Smooth muscle cell (in vitro differentiated cells): ENCODE results near the gene OLFML1. TPM values are rescaled to one million over a fixed set of nuclear protein-coding genes. Genes with fewer than 3 reads are reported as not detected.

Experiments
- DNase-seq: peaks from one replicate; lab custom pipeline; 2025; ENCODE audit not compliant: unreplicated experiment; lab: John Stamatoyannopoulos, UW
- H2AFZ ChIP-seq: fragments of 200-600 bp; sonication (generic); 2 replicates; pipeline ENCODE4 v1.6.0; 2016; ENCODE audit warnings: antibody characterized with exemption, low read depth, mild to moderate bottlenecking
- H3F3A ChIP-seq: fragments of 200-600 bp; sonication (generic); 2 replicates; pipeline ENCODE4 v1.6.0; 2017; ENCODE audit warnings: antibody characterized with exemption, low read depth
- H3K27ac ChIP-seq: fragments of 200-600 bp; sonication (generic); 2 replicates; pipeline ENCODE4 v1.5.1; 2016; ENCODE audit warnings: low read depth, mild to moderate bottlenecking
- H3K27me3 ChIP-seq: fragments of 200-600 bp; sonication (generic); 2 replicates; pipeline ENCODE4 v1.6.1; 2016; ENCODE audit warnings: low read depth, mild to moderate bottlenecking
- H3K36me3 ChIP-seq: fragments of 200-600 bp; sonication (generic); 2 replicates; pipeline ENCODE4 v1.5.1; 2016; ENCODE audit warnings: low read depth
- H3K4me1 ChIP-seq: fragments of 200-600 bp; sonication (generic); 2 replicates; pipeline ENCODE4 v1.5.1; 2016; ENCODE audit warnings: low read depth
- H3K4me2 ChIP-seq: fragments of 200-600 bp; sonication (generic); 2 replicates; pipeline ENCODE4 v1.6.0; 2016; ENCODE audit warnings: mild to moderate bottlenecking
- H3K4me3 ChIP-seq: fragments of 200-600 bp; sonication (generic); 2 replicates; pipeline ENCODE4 v1.5.1; 2016; ENCODE audit warnings: mild to moderate bottlenecking
- H3K79me2 ChIP-seq: fragments of 200-600 bp; sonication (generic); 2 replicates; pipeline ENCODE4 v1.6.0; 2016; ENCODE audit warnings: low read depth, mild to moderate bottlenecking
- H3K9ac ChIP-seq: fragments of 200-600 bp; sonication (generic); 2 replicates; pipeline ENCODE4 v1.6.0; 2016; ENCODE audit warnings: low read depth
- H3K9me3 ChIP-seq: fragments of 200-600 bp; sonication (generic); replicated peaks from 2 replicates; pipeline ENCODE4 v1.5.1; 2016; ENCODE audit warnings: low read depth
- H4K20me1 ChIP-seq: fragments of 200-600 bp; sonication (generic); 2 replicates; pipeline ENCODE4 v1.6.0; 2016; ENCODE audit warnings: low read depth
- WGBS: methylation state at CpG from one replicate; pipeline ENCODE4 v1.1.7; 2016; ENCODE audit warnings: low lambda C conversion rate; 5-methylcytosine and 5-hydroxymethylcytosine counted together
- polyA plus RNA-seq: library from polyadenylated mRNA; unstranded; fragments of >200 nt; fragmentation: Nextera tagmentation; extraction: Ambion mirVana; gene quantifications from 2 replicates; pipeline ENCODE4 v1.2.1, GENCODE V29; 2016
- total RNA-seq: library from RNA; depleted of rRNA; stranded (reverse); fragments of >200 nt; gene quantifications from 2 replicates; pipeline ENCODE4 v1.2.3, GENCODE V29; 2014
- TF ChIP-seq, protein P1 (sequence below): fragments of 200-600 bp; sonication (generic); IDR thresholded peaks from 2 replicates; pipeline ENCODE4 v1.5.1; 2017; ENCODE audit warnings: borderline replicate concordance, mild to moderate bottlenecking, antibody characterized with exemption; ENCODE audit not compliant: insufficient read depth, poor library complexity, severe bottlenecking

OLFML1 gene
- total and polyA plus RNA-seq, 2 experiments from 2014 or later = 0.14 TPM; not detected in 1

- no peak overlapping the region for H3K4me2 ChIP-seq
- H3K4me1 ChIP-seq = no peaks in the 10 kb centered on the region
- H3F3A ChIP-seq = no peaks in the 10 kb centered on the region
- WGBS = 83% methylated on average over 2 of the region's 2 CpGs
- no peak for DNase-seq
- H3K4me3 ChIP-seq = no peak overlapping the region
- TF ChIP-seq, protein P1, sequence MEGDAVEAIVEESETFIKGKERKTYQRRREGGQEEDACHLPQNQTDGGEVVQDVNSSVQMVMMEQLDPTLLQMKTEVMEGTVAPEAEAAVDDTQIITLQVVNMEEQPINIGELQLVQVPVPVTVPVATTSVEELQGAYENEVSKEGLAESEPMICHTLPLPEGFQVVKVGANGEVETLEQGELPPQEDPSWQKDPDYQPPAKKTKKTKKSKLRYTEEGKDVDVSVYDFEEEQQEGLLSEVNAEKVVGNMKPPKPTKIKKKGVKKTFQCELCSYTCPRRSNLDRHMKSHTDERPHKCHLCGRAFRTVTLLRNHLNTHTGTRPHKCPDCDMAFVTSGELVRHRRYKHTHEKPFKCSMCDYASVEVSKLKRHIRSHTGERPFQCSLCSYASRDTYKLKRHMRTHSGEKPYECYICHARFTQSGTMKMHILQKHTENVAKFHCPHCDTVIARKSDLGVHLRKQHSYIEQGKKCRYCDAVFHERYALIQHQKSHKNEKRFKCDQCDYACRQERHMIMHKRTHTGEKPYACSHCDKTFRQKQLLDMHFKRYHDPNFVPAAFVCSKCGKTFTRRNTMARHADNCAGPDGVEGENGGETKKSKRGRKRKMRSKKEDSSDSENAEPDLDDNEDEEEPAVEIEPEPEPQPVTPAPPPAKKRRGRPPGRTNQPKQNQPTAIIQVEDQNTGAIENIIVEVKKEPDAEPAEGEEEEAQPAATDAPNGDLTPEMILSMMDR = no peak
- no peak overlapping the region for H3K27ac ChIP-seq
- H3K79me2 ChIP-seq = no peaks in the 10 kb centered on the region
- no peak overlapping the region for H3K9ac ChIP-seq
- no peak overlapping the region for H2AFZ ChIP-seq
- H4K20me1 ChIP-seq = no peaks in the 10 kb centered on the region
- no peaks in the 10 kb centered on the region for H3K9me3 ChIP-seq
- no peaks in the 10 kb centered on the region for H3K36me3 ChIP-seq
- no peaks in the 10 kb centered on the region for H3K27me3 ChIP-seq
Observed at GRCh38 chr11:7489376-7489775, 4.1 kb downstream of the OLFML1 start.

GRCh38 chr11:7490054-7490453 is 4.7 kb downstream of the OLFML1 start:
- Histone ChIP-seq H3K4me2 (no peak overlapping the region), H3K9ac (no peak overlapping the region), H3K27me3 (no peaks in the 10 kb centered on the region), H3K4me3 (no peak overlapping the region), H3K4me1 (no peaks in the 10 kb centered on the region), H3K9me3 (no peaks in the 10 kb centered on the region), H3F3A (no peaks in the 10 kb centered on the region), H3K36me3 (no peaks in the 10 kb centered on the region), H3K27ac (no peak overlapping the region), H3K79me2 (no peaks in the 10 kb centered on the region), H4K20me1 (no peaks in the 10 kb centered on the region), H2AFZ (no peak overlapping the region)
- TF ChIP-seq, protein P1 = no peak
- no peak for DNase-seq
- 65% methylated on average over 4 of the region's 4 CpGs for WGBS

GRCh38 chr11:7490535-7490934 is 5.2 kb downstream of the OLFML1 start:
- Histone ChIP-seq H3K36me3 (no peaks in the 10 kb centered on the region), H3K9ac (no peak overlapping the region), H2AFZ (no peak overlapping the region), H3K27me3 (no peaks in the 10 kb centered on the region), H3K9me3 (no peaks in the 10 kb centered on the region), H3F3A (no peaks in the 10 kb centered on the region), H3K4me1 (no peaks in the 10 kb centered on the region), H3K4me2 (no peak overlapping the region), H3K79me2 (no peaks in the 10 kb centered on the region), H3K4me3 (no peak overlapping the region), H3K27ac (no peak overlapping the region), H4K20me1 (no peaks in the 10 kb centered on the region)
- WGBS = 90% methylated on average over 1 of the region's 1 CpG
- TF ChIP-seq, protein P1 = no peak
- DNase-seq = no peak

- H2AFZ ChIP-seq = no peak overlapping the region
- DNase-seq = no peak
- H3K27ac ChIP-seq = no peak overlapping the region
- no peaks in the 10 kb centered on the region for H3K9me3 ChIP-seq
- no peaks in the 10 kb centered on the region for H3K79me2 ChIP-seq
- H3K36me3 ChIP-seq = no peaks in the 10 kb centered on the region
- H3K4me2 ChIP-seq = no peak overlapping the region
- no peak overlapping the region for H3K4me3 ChIP-seq
- H3F3A ChIP-seq = no peaks in the 10 kb centered on the region
- WGBS = 95% methylated on average over 1 of the region's 1 CpG
- TF ChIP-seq, protein P1 = no peak
- H3K9ac ChIP-seq = no peak overlapping the region
- no peaks in the 10 kb centered on the region for H3K4me1 ChIP-seq
- H3K27me3 ChIP-seq = no peaks in the 10 kb centered on the region
- H4K20me1 ChIP-seq = no peaks in the 10 kb centered on the region
Observed at GRCh38 chr11:7492253-7492652, 6.9 kb downstream of the OLFML1 start.
